ENCODE measurements around the gene LIF. TPM values are rescaled to one million over a fixed set of nuclear protein-coding genes. Genes with fewer than 3 reads are reported as not detected.

The LIF gene
- polyA plus RNA-seq, 2 of the 4 experiments (the other 2 are of a cell fraction) = 40.7 to 54.5 TPM

GRCh38 chr22:30222321-30222720, 24.2 kb downstream of the LIF start:
- H3K4me1 ChIP-seq = peaks cover 67% of the 10 kb centered on the region
- no peak overlapping the region for H3K4me2 ChIP-seq
- TF ChIP-seq CHD4 (IDR thresholded peaks at IDR 0.05; ENCODE audit: borderline replicate concordance) = peak; percentile 80; the same call in 1 of the 2 replicates
- no peak for TF ChIP-seq HES2 (IDR thresholded peaks at IDR 0.05)
- peak; percentile 79 for TF ChIP-seq ZFP36 (IDR thresholded peaks at IDR 0.05; ENCODE audit: borderline replicate concordance, partially characterized antibody)
- H3K4me3 ChIP-seq = no peak overlapping the region
- FAIRE-seq = no peak
- ChIA-PET CTCF (no interaction called here), POLR2A (no interaction called here)
- WGBS (ENCODE audit: missing lambda C conversion rate) = 83% methylated on average over 3 of the region's 4 CpGs
- no peak for ATAC-seq
- H3K27ac ChIP-seq = peak overlapping the region; percentile 95 to 100
- peaks cover 3% of the 10 kb centered on the region; the same call in 1 of the 3 replicates for H3K9me3 ChIP-seq
- DNase-seq (ENCODE audit: low read depth in 1 of 2, low spot score in 1 of 2) = no peak

- Histone ChIP-seq H3K4me1 (peaks cover 58% of the 10 kb centered on the region), H3K27ac (peak overlapping the region; percentile 95 to 100), H3K4me3 (no peak overlapping the region), H3K4me2 (no peak overlapping the region), H3K9me3 (peaks cover 3% of the 10 kb centered on the region; the same call in 1 of the 3 replicates)
- TF ChIP-seq PBX3 (IDR thresholded peaks at IDR 0.05) (no peak), NR3C1 (IDR thresholded peaks at IDR 0.05) (no peak), ATOH8 (CRISPR knock-in tag; IDR thresholded peaks at IDR 0.05; ENCODE audit: low read depth) (no peak), KDM1A (IDR thresholded peaks at IDR 0.05; ENCODE audit: low read depth) (peak; percentile 41; the same call in 1 of the 2 replicates), MAX (IDR thresholded peaks at IDR 0.05) (no peak)
- no peak for FAIRE-seq
- CTCF ChIA-PET = interaction anchor here (1.4 kb wide), 1 partner anchor 34 kb away, joined by 9 read pairs; no protein-coding TSS in a partner anchor
- no peak for ATAC-seq
- 93% methylated on average over 25 of the region's 26 CpGs for WGBS (ENCODE audit: missing lambda C conversion rate)
- POLR2A ChIA-PET = no interaction called here
- no peak for DNase-seq (ENCODE audit: low read depth in 1 of 2, low spot score in 1 of 2)
Measured at GRCh38 chr22:30221121-30221992, 25.2 kb downstream of the LIF start.

GRCh38 chr22:30220338-30221012, 26.1 kb downstream of the LIF start:
- 86% methylated on average over 7 of the region's 7 CpGs for WGBS (ENCODE audit: missing lambda C conversion rate)
- DNase-seq (ENCODE audit: low read depth in 1 of 2, low spot score in 1 of 2) = no peak
- H3K4me1 ChIP-seq = peaks cover 56% of the 10 kb centered on the region
- ChIA-PET CTCF (interaction anchor here (1.4 kb wide), 1 partner anchor 35 kb away, joined by 9 read pairs; no protein-coding TSS in a partner anchor), POLR2A (no interaction called here)
- FAIRE-seq = no peak
- peaks cover 2% of the 10 kb centered on the region; the same call in 1 of the 3 replicates for H3K9me3 ChIP-seq
- no peak overlapping the region for H3K4me2 ChIP-seq
- H3K4me3 ChIP-seq = no peak overlapping the region
- peak overlapping the region; percentile 95 to 100 for H3K27ac ChIP-seq
- ATAC-seq = no peak
- TF ChIP-seq ZFP36 (IDR thresholded peaks at IDR 0.05; ENCODE audit: borderline replicate concordance, partially characterized antibody) (peak; percentile 93), PHF8 (IDR thresholded peaks at IDR 0.05; ENCODE audit: borderline replicate concordance, low read depth) (no peak), RFX5 (IDR thresholded peaks at IDR 0.05) (no peak), EHMT2 (IDR thresholded peaks at IDR 0.05; ENCODE audit: low read depth) (no peak), RARB (CRISPR knock-in tag; IDR thresholded peaks at IDR 0.05) (no peak), EHF (CRISPR knock-in tag; IDR thresholded peaks at IDR 0.05) (no peak)

- no peak for DNase-seq (ENCODE audit: low read depth in 1 of 2, low spot score in 1 of 2)
- CTCF ChIA-PET = no interaction called here
- FAIRE-seq = no peak
- Histone ChIP-seq H3K9me3 (no peaks in the 10 kb centered on the region), H3K4me1 (peaks cover 57% of the 10 kb centered on the region), H3K4me3 (no peak overlapping the region), H3K4me2 (no peak overlapping the region), H3K27ac (peak overlapping the region; percentile 95 to 100)
- no peak for ATAC-seq
- POLR2A ChIA-PET = no interaction called here
- TF ChIP-seq JUNB (IDR thresholded peaks at IDR 0.05) (no peak), HOXA7 (CRISPR knock-in tag; IDR thresholded peaks at IDR 0.05) (no peak), REST (IDR thresholded peaks at IDR 0.05) (no peak), TFCP2L1 (CRISPR knock-in tag; IDR thresholded peaks at IDR 0.05) (no peak), PBX3 (IDR thresholded peaks at IDR 0.05) (no peak), USF2 (IDR thresholded peaks at IDR 0.05) (no peak)
Measured at GRCh38 chr22:30219668-30220278, 26.8 kb downstream of the LIF start.

Measured in A549 (cell line).